Loucy (cell line): Measurements from ENCODE around the gene PDS5A.

Experiments
- H2AFZ ChIP-seq: fragments of 200-600 bp; sonication (generic); 2 replicates; pipeline ENCODE4 v1.6.0; 2016; ENCODE audit warnings: antibody characterized with exemption, mild to moderate bottlenecking, low read length, moderate library complexity
- H3F3A ChIP-seq: fragments of 200-600 bp; 2 replicates; pipeline ENCODE4 v1.6.0; 2016; ENCODE audit warnings: antibody characterized with exemption, low read depth, mild to moderate bottlenecking
- H3K27me3 ChIP-seq: fragments of 200-600 bp; sonication (generic); 2 replicates; pipeline ENCODE4 v1.6.1; 2014; ENCODE audit warnings: low read length, mild to moderate bottlenecking; ENCODE audit not compliant: insufficient read depth, poor library complexity, severe bottlenecking
- H3K36me3 ChIP-seq: fragments of 200-600 bp; sonication (generic); 2 replicates; pipeline ENCODE4 v1.6.1; 2016; ENCODE audit warnings: low read length; ENCODE audit not compliant: insufficient read depth
- H3K4me1 ChIP-seq: fragments of 200-600 bp; sonication (generic); 2 replicates; pipeline ENCODE4 v1.5.1; 2014; ENCODE audit warnings: low read length, mild to moderate bottlenecking; ENCODE audit not compliant: insufficient read depth, poor library complexity, severe bottlenecking
- H3K4me2 ChIP-seq: fragments of 200-600 bp; sonication (generic); 2 replicates; pipeline ENCODE4 v1.6.0; 2014; ENCODE audit warnings: antibody characterized with exemption, low read length, low read depth, mild to moderate bottlenecking; ENCODE audit not compliant: poor library complexity, severe bottlenecking
- H3K4me3 ChIP-seq: fragments of 200-600 bp; sonication (generic); 2 replicates; pipeline ENCODE4 v1.5.1; 2014; ENCODE audit warnings: low read length, mild to moderate bottlenecking, mixed read lengths; ENCODE audit not compliant: poor library complexity, severe bottlenecking
- H3K79me2 ChIP-seq: fragments of 200-600 bp; sonication (generic); 2 replicates; pipeline ENCODE4 v1.6.1; 2014; ENCODE audit warnings: low read length; ENCODE audit not compliant: insufficient read depth
- H3K9ac ChIP-seq: fragments of 200-600 bp; sonication (generic); 2 replicates; pipeline ENCODE4 v1.6.0; 2014; ENCODE audit warnings: mild to moderate bottlenecking, low read depth, low read length, moderate library complexity; ENCODE audit not compliant: poor library complexity, severe bottlenecking
- H3K9me2 ChIP-seq: fragments of 200-600 bp; sonication (generic); replicated peaks from 2 replicates; pipeline ENCODE4 v1.6.1; 2016; ENCODE audit warnings: low read depth, low read length, mixed read lengths
- H3K9me3 ChIP-seq: fragments of 200-600 bp; sonication (generic); 2 replicates; pipeline ENCODE4 v1.6.1; 2014; ENCODE audit warnings: mild to moderate bottlenecking, antibody characterized with exemption, low read length, low read depth; ENCODE audit not compliant: insufficient read depth
- H4K20me1 ChIP-seq: fragments of 200-600 bp; sonication (generic); 2 replicates; pipeline ENCODE4 v1.6.0; 2014; ENCODE audit warnings: antibody characterized with exemption, low read length, mild to moderate bottlenecking; ENCODE audit not compliant: insufficient read depth, poor library complexity, severe bottlenecking
- CTCF ChIP-seq: fragments of 200-600 bp; sonication (generic); conservative IDR thresholded peaks from 2 replicates; pipeline ENCODE4 v1.5.1; 2014; ENCODE audit warnings: mild to moderate bottlenecking, antibody characterized with exemption, low read length
- EZH2phosphoT487 ChIP-seq: fragments of 200-600 bp; IDR thresholded peaks from 2 replicates; pipeline ENCODE4 v1.6.1; 2018; ENCODE audit warnings: antibody characterized with exemption, mild to moderate bottlenecking, moderate library complexity, borderline replicate concordance

PDS5A gene

GRCh38 chr4:39931441-39931901 is 46.2 kb downstream of the PDS5A start:
- Histone ChIP-seq H3K9me3 (no peaks in the 10 kb centered on the region), H3K4me2 (no peak overlapping the region), H3K4me3 (no peak overlapping the region), H3K36me3 (peaks cover 35% of the 10 kb centered on the region; the same call in 1 of the 2 replicates), H2AFZ (no peak overlapping the region), H3K27me3 (no peaks in the 10 kb centered on the region), H3F3A (no peaks in the 10 kb centered on the region), H3K9ac (no peak overlapping the region), H3K79me2 (peaks cover 78% of the 10 kb centered on the region), H4K20me1 (peaks cover 58% of the 10 kb centered on the region), H3K9me2 (no peaks in the 10 kb centered on the region), H3K4me1 (no peaks in the 10 kb centered on the region)
- TF ChIP-seq EZH2phosphoT487 = no peak
- no peak for TF ChIP-seq CTCF

GRCh38 chr4:39928538-39928937 is 49.2 kb downstream of the PDS5A start:
- no peaks in the 10 kb centered on the region for H3F3A ChIP-seq
- H3K36me3 ChIP-seq = peaks cover 47% of the 10 kb centered on the region
- no peak overlapping the region for H3K4me3 ChIP-seq
- H2AFZ ChIP-seq = no peak overlapping the region
- TF ChIP-seq CTCF (no peak), EZH2phosphoT487 (no peak)
- no peak overlapping the region for H3K4me2 ChIP-seq
- no peak overlapping the region for H3K9ac ChIP-seq
- H3K79me2 ChIP-seq = peaks cover 55% of the 10 kb centered on the region
- no peaks in the 10 kb centered on the region for H3K9me2 ChIP-seq
- H3K27me3 ChIP-seq = no peaks in the 10 kb centered on the region
- no peaks in the 10 kb centered on the region for H3K4me1 ChIP-seq
- no peaks in the 10 kb centered on the region for H3K9me3 ChIP-seq
- peaks cover 51% of the 10 kb centered on the region for H4K20me1 ChIP-seq

- Histone ChIP-seq H3K4me1 (no peaks in the 10 kb centered on the region), H3K9me2 (no peaks in the 10 kb centered on the region), H3K36me3 (peaks cover 73% of the 10 kb centered on the region), H3K9me3 (no peaks in the 10 kb centered on the region), H3K9ac (no peak overlapping the region), H2AFZ (no peak overlapping the region), H4K20me1 (peaks cover 23% of the 10 kb centered on the region), H3K4me3 (no peak overlapping the region), H3F3A (no peaks in the 10 kb centered on the region), H3K4me2 (no peak overlapping the region), H3K27me3 (no peaks in the 10 kb centered on the region), H3K79me2 (peaks cover 18% of the 10 kb centered on the region)
- no peak for TF ChIP-seq CTCF
- no peak for TF ChIP-seq EZH2phosphoT487
These were observed 53.7 kb downstream of the PDS5A start for GRCh38 chr4:39924014-39924413.
